GM03348 (cell line): ENCODE results near the gene WNT2B.

Experiments used
- DNase-seq: peaks from one replicate; pipeline ENCODE4 v3.0.0; 2012; ENCODE audit warnings: low spot score

WNT2B gene

GRCh38 chr1:112504661-112505399 is 3.9 kb upstream of the WNT2B start:
- DNase-seq = no peak

- DNase-seq = no peak
Measured at GRCh38 chr1:112505400-112505785, 3.4 kb upstream of the WNT2B start.

GRCh38 chr1:112505878-112506277 is 2.9 kb upstream of the WNT2B start:
- no peak for DNase-seq

GRCh38 chr1:112506306-112506705 is 2.5 kb upstream of the WNT2B start:
- DNase-seq = no peak

GRCh38 chr1:112506731-112507130 is 2.0 kb upstream of the WNT2B start:
- DNase-seq = no peak

GRCh38 chr1:112507336-112507735 is 1.4 kb upstream of the WNT2B start:
- no peak for DNase-seq

- peak; percentile 60 for DNase-seq
Measured at GRCh38 chr1:112507921-112508277, 866 bp upstream of the WNT2B start.

- no peak for DNase-seq
Measured at GRCh38 chr1:112509005-112509659, 367 bp downstream of the WNT2B start.

- DNase-seq = no peak
Measured at GRCh38 chr1:112509660-112510178, 954 bp downstream of the WNT2B start.

GRCh38 chr1:112510340-112510739 is 1.6 kb downstream of the WNT2B start:
- no peak for DNase-seq

- no peak for DNase-seq
Measured at GRCh38 chr1:112511897-112512296, 3.1 kb downstream of the WNT2B start.

- DNase-seq = no peak
Measured at GRCh38 chr1:112513112-112513870, 4.5 kb downstream of the WNT2B start.

- no peak for DNase-seq
Measured at GRCh38 chr1:112514901-112515300, 6.1 kb downstream of the WNT2B start.

- DNase-seq = peak; percentile 78
Measured at GRCh38 chr1:112515311-112516009, 6.7 kb downstream of the WNT2B start.

GRCh38 chr1:112516141-112516540 is 7.4 kb downstream of the WNT2B start:
- DNase-seq = no peak

- no peak for DNase-seq
Measured at GRCh38 chr1:112517231-112517630, 8.5 kb downstream of the WNT2B start.

GRCh38 chr1:112517646-112518045 is 8.9 kb downstream of the WNT2B start:
- no peak for DNase-seq

GRCh38 chr1:112518186-112518585 is 9.4 kb downstream of the WNT2B start:
- no peak for DNase-seq

- no peak for DNase-seq
Measured at GRCh38 chr1:112520166-112520565, 11.4 kb downstream of the WNT2B start.

- peak; percentile 91 for DNase-seq
Measured at GRCh38 chr1:112522621-112523020, 13.9 kb downstream of the WNT2B start.

GRCh38 chr1:112524251-112524650 is 15.5 kb downstream of the WNT2B start:
- DNase-seq = no peak

GRCh38 chr1:112524986-112525385 is 16.2 kb downstream of the WNT2B start:
- DNase-seq = no peak
